NCI-H187 (cell line): Measurements from ENCODE around the gene DYNLT1.

ENCODE experiments used
- DNase-seq, 2 experiments: peaks; one replicate each; lab custom pipeline; 2025; lab: John Stamatoyannopoulos, UW

Gene DYNLT1

DNA sequence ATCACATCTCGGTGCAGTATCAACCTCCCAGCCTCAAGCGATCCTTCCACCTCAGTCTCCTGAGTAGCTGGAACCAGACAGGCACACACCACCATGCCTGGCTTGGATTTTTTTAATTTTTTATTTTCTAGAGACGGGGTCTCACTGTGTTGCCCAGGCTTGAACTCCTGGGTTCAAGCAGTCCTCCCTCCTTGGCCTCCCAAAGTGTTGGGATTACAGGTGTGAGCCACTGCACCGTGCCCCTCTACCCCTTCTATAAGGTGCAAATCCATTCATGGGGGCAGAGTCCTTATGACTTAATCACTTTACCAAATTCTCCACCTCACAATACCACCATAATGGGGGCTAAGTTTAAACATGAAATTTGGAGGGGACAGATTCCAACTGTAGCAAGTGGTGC lies 47.0 kb downstream of the DYNLT1 start:
- no peak for DNase-seq

- DNase-seq = no peak
Observed at GRCh38 chr6:158596861-158597260, 47.7 kb downstream of the DYNLT1 start.

DNA sequence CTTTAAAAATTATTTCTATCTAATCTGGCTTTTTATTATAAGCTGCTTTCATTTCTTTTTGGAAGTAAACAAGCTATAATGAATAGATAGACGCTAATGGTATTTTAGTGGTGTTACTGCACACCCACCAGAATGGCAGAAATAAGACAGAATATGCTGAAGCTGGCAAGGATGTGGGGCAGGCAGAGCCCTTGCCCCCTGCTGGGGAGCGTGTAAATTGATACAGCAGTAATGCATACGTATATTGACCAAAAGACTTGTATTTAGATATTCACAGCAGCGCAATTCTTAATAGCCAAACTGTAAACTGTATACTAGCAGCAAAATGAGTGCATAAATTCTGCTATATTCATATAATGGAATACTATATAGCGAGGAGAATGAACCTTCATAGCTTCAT lies 49.3 kb downstream of the DYNLT1 start:
- DNase-seq = no peak

- DNase-seq = no peak
Observed at GRCh38 chr6:158593670-158594069, 50.9 kb downstream of the DYNLT1 start.

GRCh38 chr6:158591810-158592209 lies 52.7 kb downstream of the DYNLT1 start:
- no peak for DNase-seq

- no peak for DNase-seq
Observed at GRCh38 chr6:158591134-158591809, 53.3 kb downstream of the DYNLT1 start.

- no peak for DNase-seq
Observed at GRCh38 chr6:158589366-158589765, 55.2 kb downstream of the DYNLT1 start.

GRCh38 chr6:158586652-158587051 lies 57.9 kb downstream of the DYNLT1 start:
- DNase-seq = no peak
